Measurements from ENCODE around the gene MTO1. TPM values are rescaled to one million over a fixed set of nuclear protein-coding genes. Genes with fewer than 3 reads are reported as not detected.
"Not testable (repeated sequence)": the region's sequence is repeated elsewhere in the genome, so short reads cannot be mapped to it uniquely, and the experiment has no call there.

Gene MTO1
- total RNA-seq, 1 experiment from 2014 or later: 58.9 TPM

- Histone ChIP-seq H3K27me3 (ENCODE audit: control insufficient read depth, insufficient read depth, low read length) (no peaks in the 10 kb centered on the region), H3K4me3 (ENCODE audit: insufficient read depth, low read depth, low read length) (no peak overlapping the region), H3K36me3 (replicated peaks; ENCODE audit: control insufficient read depth, insufficient read depth, low read length) (no peaks in the 10 kb centered on the region)
- DNase-seq: no peak
Measured at GRCh38 chr6:73534628-73535027, 73.1 kb downstream of the MTO1 start.

- Histone ChIP-seq H3K4me3 (ENCODE audit: insufficient read depth, low read depth, low read length) (no peak overlapping the region), H3K36me3 (replicated peaks; ENCODE audit: control insufficient read depth, insufficient read depth, low read length) (no peaks in the 10 kb centered on the region), H3K27me3 (ENCODE audit: control insufficient read depth, insufficient read depth, low read length) (no peaks in the 10 kb centered on the region)
- DNase-seq: no peak
Measured at GRCh38 chr6:73537677-73538076, 76.1 kb downstream of the MTO1 start.

DNA sequence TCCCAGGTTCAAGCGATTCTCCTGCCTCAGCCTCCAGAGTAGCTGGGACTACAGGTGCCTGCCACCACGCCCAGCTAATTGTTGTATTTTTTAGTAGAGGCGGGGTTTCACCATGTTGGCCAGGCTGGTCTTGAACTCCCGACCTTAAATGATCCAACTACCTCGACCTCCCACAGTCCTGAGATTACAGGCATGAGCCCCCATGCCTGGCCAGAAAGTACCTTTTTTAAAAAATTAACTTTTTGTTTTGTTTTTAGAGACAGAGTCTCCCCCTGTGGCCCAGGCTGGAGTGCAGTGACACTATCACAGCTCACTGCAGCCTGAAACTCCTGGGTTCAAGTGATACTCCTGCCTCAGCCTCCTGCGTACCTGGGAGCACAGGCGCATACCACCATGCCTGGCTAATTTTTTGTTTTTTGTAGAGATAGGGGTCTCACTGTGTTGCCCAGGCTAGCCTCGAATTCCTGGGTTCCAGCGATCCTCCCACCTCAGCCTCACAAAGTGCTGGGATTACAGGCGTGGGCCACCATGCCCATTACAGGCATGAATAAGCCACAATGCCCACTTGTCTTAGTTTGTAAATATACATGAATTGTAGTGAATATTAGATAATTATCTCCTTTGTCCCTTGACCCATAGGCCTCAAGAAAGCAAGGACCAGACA lies 76.7 kb downstream of the MTO1 start:
- no peaks in the 10 kb centered on the region for H3K27me3 ChIP-seq (ENCODE audit: control insufficient read depth, insufficient read depth, low read length)
- no peak overlapping the region for H3K4me3 ChIP-seq (ENCODE audit: insufficient read depth, low read depth, low read length)
- no peaks in the 10 kb centered on the region for H3K36me3 ChIP-seq (replicated peaks; ENCODE audit: control insufficient read depth, insufficient read depth, low read length)
- no peak for DNase-seq

DNA sequence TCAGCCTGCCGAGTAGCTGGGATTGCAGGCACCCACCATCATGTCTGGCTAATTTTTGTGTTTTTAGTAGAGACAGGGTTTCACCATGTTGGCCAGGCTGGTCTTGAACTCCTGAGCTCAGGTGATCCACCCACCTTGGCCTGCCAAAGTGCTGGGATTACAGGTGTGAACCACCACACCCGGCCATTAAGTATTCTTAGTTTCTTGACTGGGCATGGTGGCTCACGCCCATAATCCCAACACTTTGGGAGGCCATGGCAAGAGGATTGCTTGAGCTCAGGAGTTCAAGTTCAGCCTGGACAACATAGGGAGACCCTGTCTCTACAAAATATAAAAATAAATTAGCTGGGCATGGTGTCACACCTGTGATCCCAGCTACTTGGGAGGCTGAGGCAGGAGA lies 80.9 kb downstream of the MTO1 start:
- H3K36me3 ChIP-seq (replicated peaks; ENCODE audit: control insufficient read depth, insufficient read depth, low read length); DNase-seq; H3K27me3 ChIP-seq (ENCODE audit: control insufficient read depth, insufficient read depth, low read length); H3K4me3 ChIP-seq (ENCODE audit: insufficient read depth, low read depth, low read length): not testable (repeated sequence)

DNA sequence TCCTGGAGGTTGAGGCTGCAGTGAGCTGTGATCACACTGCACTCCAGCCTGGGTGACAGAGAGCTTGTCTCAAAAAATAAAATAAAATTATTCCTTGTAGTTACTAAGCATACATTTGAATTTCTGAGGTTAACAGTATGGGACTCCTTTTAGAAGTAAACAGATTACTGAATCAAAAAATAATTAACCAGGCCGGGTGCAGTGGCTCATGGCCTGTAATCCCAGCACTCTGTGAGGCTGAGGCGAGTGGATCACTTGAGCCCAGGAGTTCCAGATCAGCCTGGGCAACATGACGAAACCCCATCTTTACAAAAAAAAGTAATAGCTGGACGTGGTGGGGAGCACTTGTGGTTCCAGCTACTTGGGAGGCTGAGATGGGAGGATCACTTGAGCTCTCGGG lies 81.4 kb downstream of the MTO1 start:
- Histone ChIP-seq H3K36me3 (replicated peaks; ENCODE audit: control insufficient read depth, insufficient read depth, low read length) (no peaks in the 10 kb centered on the region), H3K27me3 (ENCODE audit: control insufficient read depth, insufficient read depth, low read length) (no peaks in the 10 kb centered on the region), H3K4me3 (ENCODE audit: insufficient read depth, low read depth, low read length) (no peak overlapping the region)
- DNase-seq: no peak

DNA sequence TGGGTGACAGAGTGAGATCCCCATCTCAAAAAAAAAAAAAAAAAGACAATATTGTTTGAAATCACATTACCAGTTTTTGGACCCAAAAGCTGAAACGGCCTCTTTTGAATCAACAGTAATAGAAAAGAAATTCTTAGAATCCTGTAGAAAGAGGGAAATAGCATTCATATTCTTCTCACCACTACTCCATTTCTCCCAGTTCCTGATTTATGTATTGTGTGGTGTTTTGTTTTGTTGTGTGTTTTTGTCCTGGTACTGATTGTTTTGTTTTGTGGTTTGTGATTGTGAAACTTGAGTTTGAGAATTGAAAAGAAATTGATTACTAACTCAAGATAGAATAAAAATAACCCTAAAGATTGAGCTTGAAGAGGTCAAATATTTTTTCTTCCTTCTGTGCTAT lies 85.5 kb downstream of the MTO1 start:
- no peak for DNase-seq
- H3K36me3 ChIP-seq (replicated peaks; ENCODE audit: control insufficient read depth, insufficient read depth, low read length): no peaks in the 10 kb centered on the region
- H3K27me3 ChIP-seq (ENCODE audit: control insufficient read depth, insufficient read depth, low read length): no peaks in the 10 kb centered on the region
- no peak overlapping the region for H3K4me3 ChIP-seq (ENCODE audit: insufficient read depth, low read depth, low read length)

DNA sequence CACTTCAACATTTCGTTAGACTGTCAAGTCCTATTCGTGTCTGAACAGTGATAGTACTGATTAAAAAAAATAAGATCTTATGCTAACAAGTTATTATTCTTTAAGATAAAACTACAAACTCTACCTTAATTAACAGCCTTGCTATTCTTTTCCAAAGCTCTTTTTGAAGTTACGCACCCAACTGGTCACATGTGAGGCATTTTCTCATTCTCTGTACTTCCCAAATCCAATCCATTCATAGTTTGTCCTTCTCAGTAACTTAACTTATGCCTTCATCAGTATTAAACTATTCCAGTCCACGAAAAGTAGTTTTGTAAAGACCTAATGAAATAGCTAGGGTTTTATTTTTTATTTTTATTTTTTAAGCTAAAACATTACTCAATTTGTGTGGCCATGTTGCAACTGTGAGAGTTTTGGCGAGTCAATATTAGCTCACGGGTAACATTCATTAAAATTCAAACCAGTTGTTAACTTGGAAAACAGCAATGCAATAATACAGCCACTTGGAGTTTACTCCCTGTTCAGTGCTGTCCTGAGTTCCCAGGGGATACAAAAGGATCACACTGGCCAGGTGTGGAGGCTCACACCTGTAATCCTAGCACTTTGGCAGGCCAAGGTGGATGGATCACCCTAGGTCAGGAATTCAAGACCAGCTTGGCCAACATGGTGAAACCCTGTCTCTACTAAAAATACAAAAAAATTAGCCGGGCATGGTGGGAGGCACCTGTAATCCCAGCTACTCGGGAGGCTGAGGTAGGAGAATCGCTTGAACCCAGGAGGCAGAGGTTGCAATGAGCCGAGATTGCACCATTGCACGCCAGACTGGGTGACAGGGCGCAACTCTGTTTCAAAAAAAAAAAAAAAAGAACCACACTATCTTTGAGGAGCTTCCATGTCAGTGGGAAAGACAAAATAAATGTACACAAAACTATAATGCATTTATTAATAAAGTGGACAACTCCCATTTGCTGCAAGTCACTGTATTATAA lies 87.2 kb downstream of the MTO1 start:
- DNase-seq: no peak
- Histone ChIP-seq H3K4me3 (ENCODE audit: insufficient read depth, low read depth, low read length) (no peak overlapping the region), H3K36me3 (replicated peaks; ENCODE audit: control insufficient read depth, insufficient read depth, low read length) (no peaks in the 10 kb centered on the region), H3K27me3 (ENCODE audit: control insufficient read depth, insufficient read depth, low read length) (no peaks in the 10 kb centered on the region)

- not testable (repeated sequence) for DNase-seq; H3K36me3 ChIP-seq (replicated peaks; ENCODE audit: control insufficient read depth, insufficient read depth, low read length); H3K4me3 ChIP-seq (ENCODE audit: insufficient read depth, low read depth, low read length); H3K27me3 ChIP-seq (ENCODE audit: control insufficient read depth, insufficient read depth, low read length)
Measured at GRCh38 chr6:73551115-73551514, 89.6 kb downstream of the MTO1 start.

DNA sequence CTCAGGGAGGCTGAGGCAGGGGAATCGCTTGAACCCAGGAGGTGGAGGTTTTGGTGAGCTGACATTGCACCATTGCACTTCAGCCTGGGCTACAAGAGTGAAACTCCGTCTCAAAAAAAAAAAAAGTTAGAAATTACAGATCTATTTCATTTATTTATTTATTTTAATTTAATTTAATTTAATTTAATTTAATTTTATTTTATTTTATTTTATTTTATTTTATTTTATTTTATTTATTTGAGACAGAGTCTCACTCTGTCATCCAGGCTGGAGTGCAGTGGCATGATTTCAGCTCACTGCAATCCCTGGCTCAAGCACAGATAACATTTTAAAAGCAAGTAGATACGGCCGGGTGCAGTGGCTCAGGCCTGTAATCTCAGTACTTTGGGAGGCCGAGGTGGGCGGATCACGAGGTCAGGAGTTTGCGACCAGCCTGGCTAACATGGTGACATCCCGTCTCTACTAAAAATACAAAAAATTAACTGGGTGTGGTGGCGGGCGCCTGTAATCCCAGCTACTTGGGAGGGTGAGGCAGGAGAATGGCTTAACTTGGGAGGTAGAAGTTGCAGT lies 93.9 kb downstream of the MTO1 start:
- not testable (repeated sequence) for H3K4me3 ChIP-seq (ENCODE audit: insufficient read depth, low read depth, low read length); DNase-seq; H3K36me3 ChIP-seq (replicated peaks; ENCODE audit: control insufficient read depth, insufficient read depth, low read length); H3K27me3 ChIP-seq (ENCODE audit: control insufficient read depth, insufficient read depth, low read length)

DNA sequence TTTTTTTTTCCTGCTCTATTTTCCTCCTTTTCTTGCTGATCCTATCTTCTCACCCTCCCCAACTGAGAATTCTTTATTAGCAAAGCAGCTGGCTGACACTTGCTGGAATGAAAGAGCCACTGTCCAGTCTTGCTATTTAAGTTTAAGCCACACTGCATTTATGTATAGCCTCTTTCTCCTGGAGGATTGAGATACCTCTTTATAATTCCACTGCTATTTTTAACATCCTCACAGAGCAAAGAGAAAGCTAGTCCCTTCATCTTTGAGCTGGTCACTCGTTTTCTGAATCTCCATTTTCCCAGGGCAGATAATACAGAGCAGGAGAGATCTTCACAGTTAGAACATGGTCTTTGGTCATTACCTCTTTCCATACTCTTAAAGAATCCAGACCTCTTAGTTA lies 95.3 kb downstream of the MTO1 start:
- Histone ChIP-seq H3K36me3 (replicated peaks; ENCODE audit: control insufficient read depth, insufficient read depth, low read length) (no peaks in the 10 kb centered on the region), H3K27me3 (ENCODE audit: control insufficient read depth, insufficient read depth, low read length) (no peaks in the 10 kb centered on the region), H3K4me3 (ENCODE audit: insufficient read depth, low read depth, low read length) (no peak overlapping the region)
- DNase-seq: no peak

Other genes starting within 250 kb of the MTO1 start
- 0.28 TPM in 1 of 2 replicates, not detected in the other for gene KHDC1L, start 236.2 kb upstream of the MTO1 start, total RNA-seq (2014; rRNA removed; shearing (Covaris generic))
- 3.3 and 4.5 TPM in 2 replicates for gene KHDC1, start 198.5 kb upstream of the MTO1 start, total RNA-seq (2014; rRNA removed; shearing (Covaris generic))
- gene DPPA5, start 107.5 kb upstream of the MTO1 start, total RNA-seq (2014; rRNA removed; shearing (Covaris generic)): 0.97 and 2.1 TPM in 2 replicates
- gene KHDC3L, start 99.1 kb upstream of the MTO1 start, total RNA-seq (2014; rRNA removed; shearing (Covaris generic)): 0.87 TPM in 1 of 2 replicates, not detected in the other
- gene OOEP, start 91.8 kb upstream of the MTO1 start, total RNA-seq (2014; rRNA removed; shearing (Covaris generic)): not detected in 2 replicates
- 0.07 and 0.15 TPM in 2 replicates for gene DDX43, start 66.9 kb upstream of the MTO1 start, total RNA-seq (2014; rRNA removed; shearing (Covaris generic))
- gene CGAS, start 9.4 kb upstream of the MTO1 start, total RNA-seq (2014; rRNA removed; shearing (Covaris generic)): 0.55 and 0.76 TPM in 2 replicates
- gene EEF1A1, start 59.3 kb downstream of the MTO1 start, total RNA-seq (2014; rRNA removed; shearing (Covaris generic)): 12,173 and 12,318 TPM in 2 replicates
- 12.2 and 13.1 TPM in 2 replicates for gene SLC17A5, start 192.3 kb downstream of the MTO1 start, total RNA-seq (2014; rRNA removed; shearing (Covaris generic))
- gene CD109, start 234.5 kb downstream of the MTO1 start, total RNA-seq (2014; rRNA removed; shearing (Covaris generic)): 1.3 and 1.4 TPM in 2 replicates

Data from H7 (cell line).